Small intestine (tissue), 7 donors: ENCODE measurements around the gene ZNF646. TPM values are rescaled to one million over a fixed set of nuclear protein-coding genes. Genes with fewer than 3 reads are reported as not detected.

Experiments used
- DNase-seq, 2 donors: peaks; one replicate each; pipeline versions ENCODE4 v3.0.0 to v3.0.0-alpha.2; 2013
- FAIRE-seq: peaks from 2 replicates; lab custom pipeline; 2012; peaks lifted over from hg19 to GRCh38; lab: Jason Lieb, UNC
- H3K27ac ChIP-seq, 3 donors: one replicate each; pipeline ENCODE4 v1.5.1; 2013; ENCODE audit warnings: low read length in 2 of 3, mild to moderate bottlenecking in 2 of 3, control low read depth in 1 of 3, inconsistent platforms in 1 of 3, low read depth in 1 of 3, moderate library complexity in 1 of 3
- H3K27me3 ChIP-seq, 3 donors: one replicate each; pipeline ENCODE4 v1.6.1; 2013; ENCODE audit warnings: low read length in 3 of 3, inconsistent platforms in 1 of 3; ENCODE audit not compliant: control insufficient read depth in 3 of 3, insufficient read depth in 3 of 3
- H3K36me3 ChIP-seq, 3 donors: one replicate each; pipeline ENCODE4 v1.6.1; 2013; ENCODE audit warnings: low read length in 3 of 3, inconsistent platforms in 1 of 3, low read depth in 1 of 3, mild to moderate bottlenecking in 1 of 3, moderate library complexity in 1 of 3; ENCODE audit not compliant: control insufficient read depth in 3 of 3, insufficient read depth in 2 of 3
- H3K4me1 ChIP-seq, 3 donors: one replicate each; pipeline ENCODE4 v1.6.1; 2013; ENCODE audit warnings: low read length in 2 of 3, inconsistent platforms in 1 of 3, low read depth in 1 of 3, mild to moderate bottlenecking in 1 of 3, moderate library complexity in 1 of 3; ENCODE audit not compliant: control insufficient read depth in 3 of 3, insufficient read depth in 2 of 3
- H3K4me3 ChIP-seq, 3 donors: one replicate each; pipeline ENCODE4 v1.5.1; 2013; ENCODE audit warnings: low read length in 3 of 3, control low read depth in 1 of 3, inconsistent platforms in 1 of 3, low read depth in 1 of 3, mild to moderate bottlenecking in 1 of 3, moderate library complexity in 1 of 3
- H3K9me3 ChIP-seq, 2 donors: one replicate each; pipeline ENCODE4 v1.6.1; 2013; ENCODE audit warnings: low read depth in 1 of 2, low read length in 1 of 2; ENCODE audit not compliant: control insufficient read depth in 2 of 2, insufficient read depth in 1 of 2
- WGBS, 3 donors: extraction: QIAGEN DNeasy Blood & Tissue Kit; methylation state at CpG; one replicate each; pipeline ENCODE4 v1.1.7; 2013; 5-methylcytosine and 5-hydroxymethylcytosine counted together
- polyA plus RNA-seq, 4 donors: library from polyadenylated mRNA; stranded (reverse) in 3 of 4; unstranded in 1 of 4; fragments of 200-250 nt in 3 of 4; fragments of 120-200 nt in 1 of 4; gene quantifications; one replicate each; pipeline versions ENCODE4 v1.2.1 to v1.2.3, GENCODE V29; 2013
- donor health status: healthy with polysubstance abuse.
- donor health status: control.
- donor health status: control.
- donor health status: Bipolar disorder and iron deficiency.
- donor health status: healthy.

The ZNF646 gene
- polyA plus RNA-seq, 4 donors, result 3.0 to 14.0 (median 7.3) TPM

DNA sequence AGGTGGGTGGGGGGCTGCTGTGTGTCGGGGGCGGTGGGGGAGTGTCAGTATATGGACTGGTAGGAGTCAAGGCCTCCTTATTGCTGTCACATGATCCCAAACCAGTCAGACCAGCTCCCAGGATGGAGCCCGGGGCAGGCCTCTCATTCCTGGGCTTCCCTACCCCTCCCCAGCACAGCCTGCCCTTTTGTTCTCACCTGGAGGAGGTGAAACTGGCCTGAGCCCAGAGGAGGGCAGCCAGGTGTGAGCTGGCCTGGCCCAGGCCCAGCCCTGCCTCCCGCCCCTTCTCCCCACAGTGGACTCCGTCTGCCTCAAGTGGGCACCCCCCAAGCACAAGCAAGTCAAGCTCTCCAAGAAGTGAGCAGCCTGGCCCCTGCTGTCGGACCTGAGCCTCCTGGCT, 56.7 kb downstream of the ZNF646 start:
- FAIRE-seq, result no peak
- WGBS, 3 donors, result 22 to 49% (median 36%) methylated on average over 5 to 6 of the region's 6 CpGs
- H3K4me3 ChIP-seq, result peak overlapping the region in 1 of 3 donors; percentile 27

DNA sequence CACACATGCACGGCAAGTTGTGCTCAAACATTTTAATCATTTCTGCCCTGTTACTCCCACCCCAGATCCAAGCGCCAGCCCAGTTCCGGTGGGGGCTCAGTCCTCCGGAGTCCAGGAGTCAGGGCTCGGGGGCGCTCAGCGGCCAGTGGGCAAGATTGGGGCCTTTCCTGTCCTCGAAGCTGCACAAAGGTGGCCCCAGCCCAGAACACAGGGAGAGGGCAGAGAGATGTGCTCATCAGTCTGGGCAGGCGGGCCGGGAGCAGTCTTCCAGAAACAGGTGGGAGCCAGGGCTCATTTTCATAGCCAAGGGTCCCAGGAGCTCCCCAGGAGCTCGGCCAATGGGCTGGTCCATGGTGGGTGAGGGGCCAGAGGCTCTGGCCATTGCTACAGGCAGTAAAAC, 57.2 kb downstream of the ZNF646 start:
- Histone ChIP-seq H3K36me3 (peaks cover 0 to 74% (median 0%) of the 10 kb centered on the region in 3 donors), H3K27me3 (no peaks in the 10 kb centered on the region), H3K9me3 (no peaks in the 10 kb centered on the region), H3K27ac (peak overlapping the region; percentile 90 to 98 (median 94)), H3K4me3 (peak overlapping the region in 2 of 3 donors; percentile 4 to 27), H3K4me1 (peaks cover 4 to 74% (median 13%) of the 10 kb centered on the region in 3 donors)
- no peak for DNase-seq
- WGBS, 3 donors, result 37 to 64% (median 45%) methylated on average over 11 of the region's 11 CpGs
- FAIRE-seq, result no peak

More for the DNA sequence above, 56.7 kb downstream of the ZNF646 start:
- DNase-seq, result peak; percentile 94 to 97
- Histone ChIP-seq H3K27me3 (no peaks in the 10 kb centered on the region), H3K9me3 (no peaks in the 10 kb centered on the region), H3K27ac (peak overlapping the region; percentile 90 to 98 (median 94)), H3K36me3 (peaks cover 0 to 78% (median 0%) of the 10 kb centered on the region in 3 donors), H3K4me1 (peaks cover 4 to 69% (median 13%) of the 10 kb centered on the region in 3 donors)

DNA sequence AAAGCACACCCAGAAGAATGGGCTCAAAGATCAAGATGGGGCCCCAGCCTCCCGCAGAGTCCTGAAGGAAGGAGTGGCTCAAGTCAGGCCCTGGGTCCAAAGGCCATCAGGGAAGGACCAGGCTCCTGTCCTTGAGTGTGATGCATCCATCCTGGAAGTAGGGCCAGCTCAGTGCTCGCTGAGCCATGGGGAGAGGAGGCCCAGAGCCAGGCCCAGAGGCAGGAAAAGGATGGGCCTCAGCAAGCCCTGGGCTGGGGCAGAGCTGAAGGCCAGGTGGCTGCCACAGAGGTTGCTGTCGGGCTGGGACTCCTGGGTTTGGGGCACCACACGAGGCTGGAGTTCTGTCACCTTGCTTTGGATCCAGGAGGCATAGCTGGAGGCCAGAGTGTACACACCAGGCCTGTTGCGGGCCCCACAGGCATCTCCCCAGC, 57.6 kb downstream of the ZNF646 start:
- FAIRE-seq (no peak), DNase-seq (peak; percentile 94 to 99)
- Histone ChIP-seq H3K27me3 (no peaks in the 10 kb centered on the region), H3K27ac (peak overlapping the region; percentile 90 to 98 (median 94)), H3K9me3 (no peaks in the 10 kb centered on the region), H3K4me3 (no peak overlapping the region), H3K4me1 (peaks cover 4 to 79% (median 13%) of the 10 kb centered on the region in 3 donors), H3K36me3 (peaks cover 0 to 71% (median 0%) of the 10 kb centered on the region in 3 donors)
- WGBS, 3 donors, result 29 to 58% (median 39%) methylated on average over 5 of the region's 5 CpGs

DNA sequence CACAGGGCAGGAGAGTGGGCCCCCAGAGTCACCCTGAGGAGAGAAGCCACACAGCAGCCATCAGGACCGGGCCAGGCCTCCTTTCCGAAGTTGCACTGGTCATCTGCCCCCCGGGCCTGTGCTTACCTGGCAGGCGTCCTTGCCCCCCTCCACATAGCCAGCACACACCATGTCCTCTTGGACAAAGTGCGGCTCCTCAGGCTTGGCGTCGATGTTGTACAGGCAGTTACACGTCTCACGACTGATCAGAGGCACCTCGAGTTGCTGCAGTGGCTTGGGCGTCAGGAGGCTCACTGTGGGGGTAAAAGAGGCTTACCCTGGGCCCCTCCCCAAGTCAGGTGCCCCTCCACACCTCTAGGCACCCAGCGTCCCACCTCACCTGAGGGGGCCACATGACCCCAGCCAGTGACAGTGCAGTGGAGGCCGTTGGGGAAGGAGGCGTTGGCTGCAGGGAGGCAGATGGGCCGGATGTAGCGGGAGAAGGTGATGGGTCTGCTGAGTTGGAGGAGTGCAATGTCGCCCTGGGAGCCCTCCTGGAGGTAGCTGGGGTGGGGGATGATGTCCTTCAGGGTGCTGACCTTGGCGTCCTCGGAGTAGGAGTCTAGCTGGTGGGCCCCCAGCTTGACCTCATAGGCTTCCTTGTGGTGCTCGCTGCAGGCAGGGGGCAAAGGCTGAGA, 58.2 kb downstream of the ZNF646 start:
- 23 to 66% (median 49%) methylated on average over 19 to 20 of the region's 20 CpGs for WGBS, 3 donors
- Histone ChIP-seq H3K36me3 (peaks cover 0 to 65% (median 0%) of the 10 kb centered on the region in 3 donors), H3K4me3 (peak overlapping the region in 1 of 3 donors; percentile 94), H3K27me3 (no peaks in the 10 kb centered on the region), H3K4me1 (peaks cover 4 to 76% (median 13%) of the 10 kb centered on the region in 3 donors), H3K27ac (peak overlapping the region; percentile 90 to 98 (median 94)), H3K9me3 (no peaks in the 10 kb centered on the region)
- DNase-seq (peak; percentile 26 to 29), FAIRE-seq (no peak)

DNA sequence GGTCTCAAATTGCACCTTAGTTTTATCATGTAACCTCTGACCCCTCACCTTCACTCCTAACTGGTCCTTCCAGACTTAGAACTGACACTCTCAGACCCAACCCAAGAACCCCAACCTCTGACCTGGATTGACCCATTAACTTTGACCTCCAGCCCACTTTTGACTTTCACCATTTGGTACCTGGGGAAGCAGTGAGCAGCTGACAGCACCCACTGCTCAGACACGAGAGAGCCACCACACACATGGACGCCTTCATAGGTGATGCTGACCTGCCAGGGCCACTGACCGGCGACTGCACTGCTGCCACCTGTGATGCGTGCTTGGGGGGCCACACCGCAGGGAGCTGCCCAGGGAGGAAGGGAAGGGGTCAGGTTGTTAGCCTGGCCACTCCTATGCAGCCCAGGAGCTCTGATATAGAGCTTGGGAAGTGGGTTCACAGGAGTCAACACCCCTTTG, 58.9 kb downstream of the ZNF646 start:
- WGBS, 3 donors, result 50 to 79% (median 56%) methylated on average over 5 to 6 of the region's 6 CpGs
- H3K27ac ChIP-seq, result peak overlapping the region; percentile 90 to 98 (median 94)
- H3K27me3 ChIP-seq, result no peaks in the 10 kb centered on the region
- H3K4me3 ChIP-seq, result peak overlapping the region in 2 of 3 donors; percentile 94
- H3K9me3 ChIP-seq, result no peaks in the 10 kb centered on the region
- peaks cover 0 to 59% (median 0%) of the 10 kb centered on the region in 3 donors for H3K36me3 ChIP-seq
- FAIRE-seq (no peak), DNase-seq (peak in 1 of 2 donors; percentile 10)
- H3K4me1 ChIP-seq, result peaks cover under 1 to 73% (median 11%) of the 10 kb centered on the region in 3 donors

Other genes with a start within 250 kb of the ZNF646 start
- 10 to 100 TPM; 23.7 to 33.2 (median 30.5) TPM for gene BCL7C, start 180.3 kb upstream of the ZNF646 start, polyA plus RNA-seq
- 1 to 10 TPM in 2 of 4 donors, not detected in 2; 1.1 to 3.0 TPM for gene CTF1, start 177.8 kb upstream of the ZNF646 start, polyA plus RNA-seq
- 10 to 100 TPM in 2 of 4 donors, 1 to 10 TPM in 2; 8.7 to 26.3 (median 13.4) TPM for gene FBXL19, start 150.8 kb upstream of the ZNF646 start, polyA plus RNA-seq
- gene ORAI3, start 125.4 kb upstream of the ZNF646 start, polyA plus RNA-seq, result 10 to 100 TPM in 2 of 4 donors, 1 to 10 TPM in 2; 6.2 to 38.1 (median 8.6) TPM
- gene SETD1A, start 116.7 kb upstream of the ZNF646 start, polyA plus RNA-seq, result 10 to 100 TPM in 2 of 4 donors, 1 to 10 TPM in 2; 6.9 to 11.4 (median 9.0) TPM
- 10 to 100 TPM; 15.9 to 48.9 (median 23.2) TPM for gene HSD3B7, start 89.2 kb upstream of the ZNF646 start, polyA plus RNA-seq
- gene STX1B, start 63.8 kb upstream of the ZNF646 start, polyA plus RNA-seq, result 1 to 10 TPM in 1 of 4 donors, under 1 TPM in 1, not detected in 2; 0.64 to 1.5 TPM
- 100 to 1,000 TPM in 2 of 4 donors, 10 to 100 TPM in 2; 64.6 to 115 (median 91.5) TPM for gene STX4, start 40.9 kb upstream of the ZNF646 start, polyA plus RNA-seq
- 10 to 100 TPM in 2 of 4 donors, 1 to 10 TPM in 2; 5.4 to 12.2 (median 10.1) TPM for gene ZNF668, start 182 bp upstream of the ZNF646 start, polyA plus RNA-seq
- gene PRSS53, start 14.5 kb downstream of the ZNF646 start, polyA plus RNA-seq, result 1 to 10 TPM; 1.2 to 4.7 (median 1.7) TPM
- 10 to 100 TPM; 54.4 to 87.8 (median 80.6) TPM for gene VKORC1, start 20.4 kb downstream of the ZNF646 start, polyA plus RNA-seq
- 10 to 100 TPM; 23.8 to 30.5 (median 27.6) TPM for gene BCKDK, start 34.0 kb downstream of the ZNF646 start, polyA plus RNA-seq
- gene KAT8, start 43.2 kb downstream of the ZNF646 start, polyA plus RNA-seq, result 10 to 100 TPM; 43.7 to 57.1 (median 44.0) TPM
- 100 to 1,000 TPM; 220 to 393 (median 292) TPM for gene PRSS8, start 61.3 kb downstream of the ZNF646 start, polyA plus RNA-seq
- 10 to 100 TPM in 2 of 4 donors, 1 to 10 TPM in 2; 2.5 to 19.2 (median 8.1) TPM for gene PRSS36, start 75.6 kb downstream of the ZNF646 start, polyA plus RNA-seq
- 100 to 1,000 TPM; 147 to 415 (median 209) TPM for gene FUS, start 105.7 kb downstream of the ZNF646 start, polyA plus RNA-seq
- gene PYCARD, start 128.3 kb downstream of the ZNF646 start, polyA plus RNA-seq, result 100 to 1,000 TPM in 3 of 4 donors, 10 to 100 TPM in 1; 47.1 to 247 (median 170) TPM
- gene TRIM72, start 139.7 kb downstream of the ZNF646 start, polyA plus RNA-seq, result under 1 TPM; under 0.01 to 0.32 (median 0.13) TPM
- under 1 TPM in 1 of 4 donors, not detected in 3; 0.32 TPM for gene PYDC1, start 142.7 kb downstream of the ZNF646 start, polyA plus RNA-seq
- gene ITGAM, start 185.6 kb downstream of the ZNF646 start, polyA plus RNA-seq, result 1 to 10 TPM in 2 of 4 donors, under 1 TPM in 2; 0.22 to 4.3 (median 0.92) TPM